Common myeloid progenitor, CD34-positive (primary cell): Measurements from ENCODE around the gene SSTR4.
A peak's percentile ranks its signal among the peaks of the same experiment; 100 is the strongest.

ENCODE experiments used
- CTCF ChIA-PET: fragments of 350-600 bp; sonication (Branson Sonifier 250); formaldehyde crosslinking; loops from one replicate; lab custom pipeline; 2021; ENCODE audit warnings: antibody characterized with exemption; lab: Charles Lee
- POLR2A ChIA-PET: fragments of 350-600 bp; sonication (Branson Sonifier 250); formaldehyde crosslinking; loops from one replicate; lab custom pipeline; 2021; ENCODE audit warnings: antibody characterized with exemption; lab: Charles Lee
- DNase-seq, 3 donors: peaks; one replicate each; pipeline versions ENCODE4 v3.0.0 to v3.0.0-alpha.2; 2013
- H3K27ac ChIP-seq, 2 experiments: 1 replicate in 1 of 2; 2 replicates in 1 of 2; pipeline ENCODE4 v1.7.0; 2013; ENCODE audit warnings: inconsistent platforms in 2 of 2, low read length in 2 of 2, mild to moderate bottlenecking in 2 of 2, low read depth in 1 of 2, moderate library complexity in 1 of 2; ENCODE audit not compliant: severe bottlenecking in 2 of 2, insufficient read depth in 1 of 2, poor library complexity in 1 of 2
- H3K27me3 ChIP-seq, 5 experiments: replicated peaks in 2 of 5; 1 replicate in 3 of 5; 2 replicates in 2 of 5; pipeline versions ENCODE4 v1.6.1 to v1.7.0; 2013; ENCODE audit warnings: low read length in 4 of 5, mild to moderate bottlenecking in 2 of 5, moderate library complexity in 2 of 5, inconsistent platforms in 1 of 5; ENCODE audit not compliant: insufficient read depth in 5 of 5, control insufficient read depth in 4 of 5
- H3K36me3 ChIP-seq, 4 experiments: 1 replicate in 2 of 4; 2 replicates in 2 of 4; pipeline versions ENCODE4 v1.6.1 to v1.7.0; 2013; ENCODE audit warnings: low read length in 3 of 4, control low read depth in 1 of 4, mild to moderate bottlenecking in 1 of 4; ENCODE audit not compliant: control insufficient read depth in 4 of 4, insufficient read depth in 4 of 4
- H3K4me1 ChIP-seq, 4 experiments: 1 replicate in 3 of 4; 2 replicates in 1 of 4; pipeline versions ENCODE4 v1.6.1 to v1.7.1; 2013; ENCODE audit warnings: low read length in 3 of 4, mild to moderate bottlenecking in 3 of 4, control low read depth in 1 of 4, inconsistent platforms in 1 of 4, moderate library complexity in 1 of 4; ENCODE audit not compliant: control insufficient read depth in 4 of 4, insufficient read depth in 4 of 4; ENCODE audit errors: control extremely low read depth in 1 of 4
- H3K4me3 ChIP-seq, 7 experiments: 1 replicate in 4 of 7; 2 replicates in 3 of 7; pipeline versions ENCODE4 v1.5.1 to v1.7.0; 2013; ENCODE audit warnings: mild to moderate bottlenecking in 7 of 7, low read length in 6 of 7, moderate library complexity in 6 of 7, inconsistent platforms in 2 of 7, low read depth in 2 of 7, control low read depth in 1 of 7; ENCODE audit not compliant: insufficient read depth in 4 of 7, control insufficient read depth in 1 of 7; ENCODE audit errors: extremely low read depth in 1 of 7
- H3K9me3 ChIP-seq, 5 experiments: 1 replicate in 4 of 5; 2 replicates in 1 of 5; pipeline versions ENCODE4 v1.6.1 to v1.7.1; 2013; ENCODE audit warnings: low read length in 4 of 5, mild to moderate bottlenecking in 2 of 5, inconsistent platforms in 1 of 5, low read depth in 1 of 5, moderate library complexity in 1 of 5; ENCODE audit not compliant: control insufficient read depth in 4 of 5, insufficient read depth in 2 of 5; ENCODE audit errors: control extremely low read depth in 1 of 5
- WGBS: methylation state at CpG from one replicate; pipeline ENCODE4 v1.1.5; 2013; ENCODE audit not compliant: insufficient coverage; 5-methylcytosine and 5-hydroxymethylcytosine counted together

The SSTR4 gene

DNA sequence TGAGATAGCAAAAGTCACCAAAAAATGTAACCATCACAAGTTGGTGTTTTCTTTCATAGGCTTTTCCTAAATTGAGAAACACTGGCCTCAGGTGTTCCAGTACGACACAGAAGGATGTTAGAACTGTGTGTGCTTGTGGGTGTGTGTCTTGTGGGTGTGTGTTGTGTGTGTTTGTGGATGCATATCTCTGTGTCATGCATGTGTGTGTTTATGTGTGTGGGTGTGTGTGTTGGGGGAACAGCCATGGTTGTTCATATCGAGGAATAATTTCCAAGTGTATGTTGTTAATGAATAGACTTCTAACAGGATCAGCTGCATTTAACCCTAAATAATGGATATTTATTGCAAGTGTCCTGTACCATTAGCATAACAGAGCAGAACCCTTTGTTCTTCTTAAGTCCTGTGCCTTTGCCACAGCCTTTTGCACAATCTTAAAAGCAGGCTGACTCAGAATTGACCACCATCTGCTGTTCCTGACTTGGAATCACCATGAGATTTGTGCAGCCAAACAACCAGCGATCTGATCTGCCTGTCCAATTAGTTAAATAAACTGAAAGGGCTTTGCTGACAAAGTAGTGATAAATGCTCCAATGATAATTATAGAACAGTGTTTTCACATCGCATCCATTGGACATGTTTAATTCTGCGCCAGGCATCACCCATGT is 43.4 kb downstream of the SSTR4 start:
- ChIA-PET CTCF (no interaction called here), POLR2A (interaction anchor here (0.6 kb wide), 1 partner anchor 32 kb away, joined by 3 read pairs; no protein-coding TSS in a partner anchor)
- H3K36me3 ChIP-seq, result peaks cover 0 to 4% (median 2%) of the 10 kb centered on the region in 4 experiments
- 100% methylated on average over 3 of the region's 5 CpGs for WGBS
- DNase-seq, result no peak
- no peak overlapping the region for H3K27ac ChIP-seq
- H3K27me3 ChIP-seq, result no peaks in the 10 kb centered on the region
- peaks cover 0 to 22% (median 8%) of the 10 kb centered on the region in 4 experiments for H3K4me1 ChIP-seq
- no peak overlapping the region for H3K4me3 ChIP-seq
- H3K9me3 ChIP-seq, result no peaks in the 10 kb centered on the region

DNA sequence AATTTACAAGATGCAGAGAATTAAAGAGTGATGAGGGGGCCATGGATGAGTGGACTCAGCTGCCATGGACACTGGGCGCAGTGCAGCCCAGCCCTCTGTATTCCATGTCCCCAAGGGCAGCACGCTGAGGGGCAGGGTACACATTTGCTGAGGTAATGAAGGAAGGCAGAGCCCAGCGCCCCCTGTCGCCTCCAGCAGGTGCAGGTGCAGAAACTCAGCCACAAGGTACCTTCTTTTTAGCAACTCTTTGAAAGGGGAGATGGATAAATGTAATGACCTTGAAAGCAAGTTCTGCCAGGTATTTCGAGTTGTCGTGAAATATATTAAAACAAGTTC is 43.9 kb downstream of the SSTR4 start:
- H3K4me3 ChIP-seq, result no peak overlapping the region
- H3K4me1 ChIP-seq, result peaks cover 0 to 27% (median 10%) of the 10 kb centered on the region in 4 experiments
- no peak overlapping the region for H3K27ac ChIP-seq

DNA sequence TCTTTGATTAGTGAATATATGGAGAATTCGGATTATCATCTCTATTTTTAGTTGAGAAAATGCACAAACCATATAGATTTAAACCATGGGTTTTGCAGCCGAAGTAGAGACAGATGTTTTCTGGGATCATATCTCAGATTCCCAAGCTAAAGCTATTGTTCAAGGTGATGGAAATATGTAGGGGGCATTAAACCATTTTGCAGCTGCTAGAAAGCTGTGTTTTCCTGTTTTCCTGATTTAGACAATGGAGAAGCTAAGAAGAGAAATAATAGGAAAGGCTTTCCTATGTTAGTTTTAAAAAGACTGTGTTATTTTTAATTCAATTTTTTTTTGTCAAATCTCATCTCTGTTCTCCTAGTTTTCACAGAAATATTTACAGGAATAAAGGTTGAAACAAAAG is 44.8 kb downstream of the SSTR4 start:
- no peaks in the 10 kb centered on the region for H3K27me3 ChIP-seq
- H3K27ac ChIP-seq, result no peak overlapping the region
- POLR2A ChIA-PET, result interaction anchor here (0.5 kb wide), 1 partner anchor 16 kb away, joined by 3 read pairs; no protein-coding TSS in a partner anchor
- 100% methylated on average over 1 of the region's 2 CpGs for WGBS
- H3K4me3 ChIP-seq, result no peak overlapping the region
- CTCF ChIA-PET, result interaction anchor here (1.3 kb wide), 1 partner anchor 29 kb away, joined by 3 read pairs; no protein-coding TSS in a partner anchor
- no peaks in the 10 kb centered on the region for H3K9me3 ChIP-seq
- H3K36me3 ChIP-seq, result peaks cover 0 to 4% (median 2%) of the 10 kb centered on the region in 4 experiments
- no peak for DNase-seq
- peaks cover 3 to 37% (median 13%) of the 10 kb centered on the region in 4 experiments for H3K4me1 ChIP-seq

More for the DNA sequence above, 43.9 kb downstream of the SSTR4 start:
- Histone ChIP-seq H3K36me3 (peaks cover 0 to 4% (median 2%) of the 10 kb centered on the region in 4 experiments), H3K27me3 (no peaks in the 10 kb centered on the region), H3K9me3 (no peaks in the 10 kb centered on the region)
- no peak for DNase-seq
- 96% methylated on average over 4 of the region's 6 CpGs for WGBS
- CTCF ChIA-PET, result interaction anchor here (1.3 kb wide), 1 partner anchor 28 kb away, joined by 3 read pairs; no protein-coding TSS in a partner anchor
- POLR2A ChIA-PET, result no interaction called here

DNA sequence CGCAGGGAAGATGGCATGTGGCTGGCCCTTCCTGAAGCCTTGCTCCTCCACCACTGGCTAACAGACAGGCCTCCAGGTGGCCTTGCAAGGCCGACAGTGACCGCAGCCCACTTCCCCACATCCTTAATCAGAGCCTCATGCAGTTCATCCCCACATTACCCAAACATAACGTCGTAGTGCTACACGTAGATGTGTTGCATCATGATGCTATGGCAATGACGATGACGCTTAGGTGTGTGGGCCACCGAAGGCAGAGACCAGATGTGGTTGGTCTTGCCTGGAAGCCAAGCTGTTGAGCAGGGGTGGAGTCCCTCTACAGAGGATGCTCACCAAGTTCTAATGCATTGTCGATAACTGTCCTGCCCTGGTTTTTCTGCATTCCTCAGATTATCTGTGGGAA is 45.4 kb downstream of the SSTR4 start:
- peaks cover 6 to 43% (median 18%) of the 10 kb centered on the region in 4 experiments for H3K4me1 ChIP-seq
- H3K27ac ChIP-seq, result no peak overlapping the region
- H3K4me3 ChIP-seq, result no peak overlapping the region
- no peaks in the 10 kb centered on the region for H3K9me3 ChIP-seq
- H3K36me3 ChIP-seq, result peaks cover 0 to 4% (median 2%) of the 10 kb centered on the region in 4 experiments
- POLR2A ChIA-PET, result interaction anchor here (0.5 kb wide), 1 partner anchor 15 kb away, joined by 3 read pairs; no protein-coding TSS in a partner anchor
- CTCF ChIA-PET, result interaction anchor here (1.3 kb wide), 1 partner anchor 29 kb away, joined by 3 read pairs; no protein-coding TSS in a partner anchor
- H3K27me3 ChIP-seq, result no peaks in the 10 kb centered on the region
- DNase-seq, result no peak
- over 99% methylated on average over 7 of the region's 10 CpGs for WGBS

DNA sequence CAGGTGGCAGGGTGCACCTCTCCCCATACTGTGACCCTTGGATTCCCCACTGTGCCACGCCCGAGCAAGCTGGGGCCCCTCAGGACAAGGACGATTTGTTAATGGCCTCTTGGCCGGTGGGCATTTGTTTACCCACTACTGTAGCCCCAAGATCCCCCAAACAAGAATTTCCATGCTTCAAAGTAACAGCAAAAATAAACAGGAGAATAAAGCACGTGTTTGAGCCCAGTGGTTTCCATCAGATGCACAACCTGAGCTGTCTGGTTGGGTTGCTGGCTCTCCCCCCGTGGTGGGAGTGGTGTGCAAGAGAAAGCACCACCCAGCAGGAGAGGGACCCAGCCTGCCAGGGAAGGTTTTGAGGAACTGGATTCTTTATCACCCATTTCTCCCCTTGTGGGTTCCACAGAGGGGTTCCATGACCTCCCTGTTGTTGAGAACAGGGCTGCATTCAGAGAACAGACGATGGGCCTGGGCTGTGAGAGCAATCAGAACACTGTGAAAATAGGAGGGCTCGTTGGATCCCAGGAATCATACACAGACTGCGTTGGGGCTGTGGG is 46.2 kb downstream of the SSTR4 start:
- Histone ChIP-seq H3K4me3 (peak overlapping the region in 1 of 7 experiments; percentile 27), H3K27ac (no peak overlapping the region), H3K4me1 (peaks cover 7 to 50% (median 25%) of the 10 kb centered on the region in 4 experiments), H3K9me3 (no peaks in the 10 kb centered on the region), H3K36me3 (peaks cover 0 to 4% (median 2%) of the 10 kb centered on the region in 4 experiments), H3K27me3 (no peaks in the 10 kb centered on the region)
- DNase-seq, result peak in 2 of 3 donors; percentile 22 to 24
- 96% methylated on average over 7 of the region's 9 CpGs for WGBS
- POLR2A ChIA-PET, result no interaction called here
- CTCF ChIA-PET, result no interaction called here

DNA sequence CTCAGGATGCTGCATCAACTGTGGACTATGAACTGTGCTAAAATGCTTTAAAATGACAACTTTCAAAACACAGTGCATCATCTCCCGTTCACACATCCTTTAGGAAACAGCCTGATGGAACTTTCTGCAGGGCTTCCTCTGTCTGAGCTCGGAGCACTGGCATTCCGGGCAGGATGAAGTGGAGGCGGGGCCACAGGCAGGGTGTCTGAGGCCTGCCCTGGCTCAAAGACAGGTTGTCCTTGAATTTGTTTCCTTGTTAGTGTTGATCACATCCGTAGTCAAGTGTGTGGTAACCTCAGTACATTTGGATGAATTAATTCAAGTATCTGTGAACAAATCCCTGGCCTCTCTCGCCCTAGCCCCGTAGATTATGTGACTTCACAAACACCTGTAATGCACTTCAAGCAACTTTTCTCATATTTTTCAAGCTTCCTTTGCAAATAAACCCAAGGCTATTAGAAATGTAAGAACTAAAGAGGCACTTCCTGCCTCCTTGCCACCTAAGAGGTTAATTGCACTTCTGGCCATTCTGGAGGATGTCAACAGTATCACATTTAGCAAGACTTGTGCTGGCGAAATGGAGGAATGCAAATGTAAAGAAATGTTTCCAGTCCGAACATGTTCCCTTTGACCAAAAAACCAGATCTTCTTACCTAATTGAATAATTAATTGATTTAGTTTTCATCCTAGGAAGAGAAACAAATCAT is 47.9 kb downstream of the SSTR4 start:
- no peak for DNase-seq
- H3K27me3 ChIP-seq, result no peaks in the 10 kb centered on the region
- no peak overlapping the region for H3K27ac ChIP-seq
- 87% methylated on average over 6 of the region's 9 CpGs for WGBS
- H3K4me1 ChIP-seq, result peaks cover 12 to 67% (median 42%) of the 10 kb centered on the region in 4 experiments
- H3K4me3 ChIP-seq, result peak overlapping the region in 2 of 7 experiments; percentile 24 to 53
- peaks cover 0 to 4% (median 2%) of the 10 kb centered on the region in 4 experiments for H3K36me3 ChIP-seq
- POLR2A ChIA-PET, result no interaction called here
- no peaks in the 10 kb centered on the region for H3K9me3 ChIP-seq
- CTCF ChIA-PET, result interaction anchor here (1.2 kb wide), 1 partner anchor 15 kb away, joined by 4 read pairs; no protein-coding TSS in a partner anchor
